Subcutaneous adipose tissue (tissue), 4 donors: ENCODE results near the gene CHAT. TPM values are rescaled to one million over a fixed set of nuclear protein-coding genes. Genes with fewer than 3 reads are reported as not detected.

Source experiments
- total RNA-seq, 4 donors: library from RNA; depleted of rRNA; stranded (reverse); fragments of >200 nt; gene quantifications; one replicate each; pipeline ENCODE4 v1.1.0, GENCODE V29; 2016
- TF ChIP-seq, protein P1 (sequence below): fragments of 450-650 bp; IDR thresholded peaks from one replicate; pipeline ENCODE4 v1.5.1; 2016; ENCODE audit warnings: low read depth, mild to moderate bottlenecking, control low read depth, antibody characterized with exemption, moderate library complexity

The CHAT gene
- total RNA-seq, 4 donors from 2014 or later: not detected

DNA sequence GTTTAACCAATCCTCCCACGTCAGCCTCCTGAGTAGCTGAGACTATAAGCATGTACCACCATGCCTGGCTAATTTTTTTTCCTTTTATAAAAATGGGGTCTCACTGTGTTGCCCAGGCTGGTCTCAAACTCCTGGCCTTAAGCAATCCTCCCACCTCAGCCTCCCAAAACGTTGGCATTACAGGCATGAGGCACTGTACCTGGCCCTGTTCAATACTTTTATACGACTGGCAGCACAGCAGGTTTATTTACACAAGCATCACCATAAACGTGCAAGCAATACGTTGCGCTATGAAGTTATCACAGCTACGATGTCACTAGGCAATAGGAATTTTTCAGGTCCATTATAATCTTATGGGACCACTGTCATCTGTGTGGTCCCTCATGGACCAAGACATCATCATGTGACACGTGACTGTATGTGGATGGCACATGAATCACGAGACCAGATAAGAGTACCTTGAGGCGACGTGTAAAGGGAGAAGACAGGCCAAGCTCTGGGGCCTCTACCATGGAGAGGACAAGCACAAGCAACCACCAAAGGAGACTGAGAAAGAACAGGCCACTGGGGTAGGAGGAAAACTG is 38.3 kb upstream of the CHAT start:
- TF ChIP-seq, protein P1, sequence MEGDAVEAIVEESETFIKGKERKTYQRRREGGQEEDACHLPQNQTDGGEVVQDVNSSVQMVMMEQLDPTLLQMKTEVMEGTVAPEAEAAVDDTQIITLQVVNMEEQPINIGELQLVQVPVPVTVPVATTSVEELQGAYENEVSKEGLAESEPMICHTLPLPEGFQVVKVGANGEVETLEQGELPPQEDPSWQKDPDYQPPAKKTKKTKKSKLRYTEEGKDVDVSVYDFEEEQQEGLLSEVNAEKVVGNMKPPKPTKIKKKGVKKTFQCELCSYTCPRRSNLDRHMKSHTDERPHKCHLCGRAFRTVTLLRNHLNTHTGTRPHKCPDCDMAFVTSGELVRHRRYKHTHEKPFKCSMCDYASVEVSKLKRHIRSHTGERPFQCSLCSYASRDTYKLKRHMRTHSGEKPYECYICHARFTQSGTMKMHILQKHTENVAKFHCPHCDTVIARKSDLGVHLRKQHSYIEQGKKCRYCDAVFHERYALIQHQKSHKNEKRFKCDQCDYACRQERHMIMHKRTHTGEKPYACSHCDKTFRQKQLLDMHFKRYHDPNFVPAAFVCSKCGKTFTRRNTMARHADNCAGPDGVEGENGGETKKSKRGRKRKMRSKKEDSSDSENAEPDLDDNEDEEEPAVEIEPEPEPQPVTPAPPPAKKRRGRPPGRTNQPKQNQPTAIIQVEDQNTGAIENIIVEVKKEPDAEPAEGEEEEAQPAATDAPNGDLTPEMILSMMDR: no peak

DNA sequence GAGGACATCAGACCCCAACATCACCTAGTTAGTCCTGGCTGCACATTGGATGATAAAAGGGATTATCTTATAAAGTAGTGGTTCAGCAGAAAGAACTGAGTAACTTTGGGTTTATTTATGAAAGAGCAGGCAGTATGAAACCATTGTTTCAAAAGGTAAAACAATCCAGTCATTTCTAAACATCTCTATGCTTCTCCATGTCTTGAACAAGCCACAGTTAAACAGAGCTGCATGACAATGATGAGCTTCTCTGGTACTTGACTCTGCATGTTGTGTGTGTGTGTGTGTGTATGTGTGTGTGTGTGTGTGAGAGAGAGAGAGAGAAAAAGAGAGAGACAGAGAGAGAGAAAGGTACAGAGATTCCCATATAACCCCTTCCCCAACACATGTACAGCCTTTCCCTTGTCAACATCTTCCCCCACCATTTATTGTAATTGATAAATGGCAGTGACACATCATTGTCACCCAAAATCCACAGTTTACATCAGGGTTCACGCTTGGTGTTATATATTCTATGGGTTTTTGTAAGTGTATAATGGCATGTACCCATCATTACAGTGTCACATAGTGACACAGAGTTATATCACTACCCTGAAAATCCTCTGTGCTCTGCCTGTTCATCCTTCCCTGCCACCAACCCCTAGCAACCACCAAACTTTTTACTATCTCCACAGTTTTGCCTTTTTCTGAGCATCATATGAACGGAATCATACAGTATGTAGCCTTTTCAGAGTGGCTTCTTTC is 36.5 kb upstream of the CHAT start:
- TF ChIP-seq, protein P1: no peak

DNA sequence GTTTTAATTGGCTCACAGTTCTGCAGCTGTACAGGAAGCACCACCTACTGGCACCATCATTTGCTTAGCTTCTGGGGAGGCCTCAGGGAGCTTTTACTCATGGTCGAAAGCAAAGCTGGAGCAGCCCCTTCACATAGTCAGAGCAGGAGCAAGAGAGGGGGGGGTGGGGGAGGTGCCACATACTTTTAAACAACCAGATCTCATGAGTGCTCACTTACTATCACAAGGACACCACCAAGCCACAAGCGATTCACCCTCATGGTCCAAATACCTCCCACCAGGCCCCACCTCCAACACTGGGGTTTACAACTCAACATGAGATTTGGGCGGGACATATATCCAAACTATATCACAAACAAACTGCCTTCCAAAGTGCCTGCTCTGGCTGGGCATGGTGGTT is 35.4 kb upstream of the CHAT start:
- TF ChIP-seq, protein P1: no peak

DNA sequence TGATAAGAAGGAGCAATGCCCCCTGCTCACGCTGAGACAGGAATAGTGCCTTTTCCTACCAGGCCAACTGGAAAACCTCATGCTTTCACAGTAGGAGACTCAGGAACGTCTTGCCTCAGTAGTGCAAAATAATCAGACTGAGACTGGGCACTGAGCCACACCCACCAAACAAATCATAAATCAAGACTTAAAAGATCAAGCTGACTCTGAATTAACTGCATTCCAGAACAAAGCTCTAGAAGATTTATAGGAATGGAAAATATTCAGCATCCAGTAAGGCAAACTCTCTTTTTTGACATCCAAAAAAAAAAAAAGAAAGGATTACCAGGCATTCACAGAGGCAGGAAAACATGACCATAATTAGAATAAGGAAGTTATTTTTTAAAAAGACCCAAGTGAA is 34.2 kb upstream of the CHAT start:
- TF ChIP-seq, protein P1: no peak

DNA sequence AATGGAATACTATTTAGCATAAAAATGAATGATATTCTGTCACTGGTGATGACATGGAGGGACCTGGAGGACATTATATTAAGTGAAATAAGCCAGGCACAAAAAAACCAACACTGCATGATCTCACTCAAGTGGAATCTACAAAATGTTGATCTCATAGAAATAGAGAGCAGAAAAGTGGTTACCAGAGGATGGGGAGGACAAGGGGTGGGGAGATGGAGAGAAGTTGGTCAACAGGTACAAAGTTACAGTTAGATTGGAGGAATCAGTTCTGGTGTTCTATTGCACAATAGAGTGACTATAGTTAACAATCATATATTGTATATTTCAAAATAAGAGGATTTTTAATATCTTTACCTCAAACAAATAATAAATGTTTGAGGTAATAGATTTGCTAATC is 28.4 kb upstream of the CHAT start:
- TF ChIP-seq, protein P1: no peak

DNA sequence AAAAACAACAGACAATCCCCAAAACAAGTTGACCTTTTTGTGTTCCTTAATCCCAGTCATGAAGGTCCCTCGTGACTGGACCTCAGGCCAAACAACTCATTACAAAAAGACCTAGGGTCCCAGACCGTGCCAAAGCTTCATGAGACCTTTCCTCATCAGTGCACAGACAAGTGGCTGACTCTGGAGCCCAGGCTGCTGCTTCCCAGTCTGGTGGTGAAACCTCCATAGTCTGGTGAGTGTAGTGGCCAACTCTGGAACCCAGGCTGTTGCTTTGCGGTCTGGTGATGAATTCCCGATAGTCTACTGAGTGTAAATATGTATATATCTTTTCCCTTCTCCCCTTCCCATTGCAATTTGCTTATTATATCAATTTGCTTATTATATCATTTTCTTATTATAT is 25.9 kb upstream of the CHAT start:
- TF ChIP-seq, protein P1: no peak

DNA sequence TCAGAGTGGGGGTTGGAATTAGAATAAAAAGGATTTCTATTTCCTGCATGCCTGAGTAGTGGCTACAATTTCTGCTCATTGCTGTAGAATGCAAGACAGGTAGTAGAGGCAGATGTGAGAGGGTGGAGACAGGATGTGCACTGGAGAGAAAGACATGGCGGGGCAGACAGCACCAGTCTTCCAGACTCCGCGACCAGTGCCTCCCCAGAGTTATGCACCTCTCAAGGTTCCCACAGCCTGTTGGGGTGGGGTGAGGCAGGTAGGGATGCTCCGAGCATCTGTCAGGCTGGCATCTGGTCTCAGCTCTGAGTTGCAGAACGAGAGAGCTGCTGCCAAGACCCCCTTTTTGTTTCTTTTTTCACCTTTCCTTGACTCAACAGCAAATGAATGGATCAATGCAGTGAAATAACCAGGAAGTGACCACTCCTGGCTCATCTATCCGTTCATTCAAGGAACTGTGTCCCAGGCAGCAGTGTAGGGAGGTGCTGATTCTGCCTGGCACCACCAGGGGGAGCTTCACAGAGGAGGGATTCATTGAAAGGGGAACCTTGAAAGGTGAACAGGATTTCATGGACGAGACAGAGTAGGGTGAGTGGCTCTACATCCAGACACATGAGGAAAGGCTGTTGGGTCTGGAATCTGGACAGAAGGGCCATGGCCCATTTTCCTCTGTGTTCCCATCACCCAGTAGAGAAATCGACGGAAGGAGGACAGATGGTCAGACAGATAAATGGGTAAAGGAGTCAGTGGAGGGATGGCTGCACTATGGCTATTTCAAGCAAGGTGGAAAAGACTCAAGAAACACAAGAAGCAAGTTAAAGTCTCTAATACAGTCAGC is 20.9 kb upstream of the CHAT start:
- TF ChIP-seq, protein P1: no peak
